Thoracic aorta (tissue), 2 donors: ENCODE data around the gene SLC25A52. TPM values are rescaled to one million over a fixed set of nuclear protein-coding genes. Genes with fewer than 3 reads are reported as not detected.

Source experiments
- ATAC-seq: fragments of 150-250 bp; one replicate; pipeline ENCODE4 v1.8.0; 2017; ENCODE audit warnings: low read depth; ENCODE audit not compliant: insufficient number of reproducible peaks, low FRiP score
- DNase-seq: peaks from one replicate; pipeline ENCODE4 v3.0.0-alpha.2; 2020; ENCODE audit warnings: low spot score
- H3K27ac ChIP-seq, 2 donors: fragments of 200-600 bp; sonication (generic); 1 replicate in 1 of 2; 2 replicates in 1 of 2; pipeline ENCODE4 v1.5.1; 2016; ENCODE audit warnings: mild to moderate bottlenecking in 2 of 2, moderate library complexity in 2 of 2
- H3K27me3 ChIP-seq: fragments of 200-600 bp; sonication (generic); replicated peaks from 2 replicates; pipeline ENCODE4 v1.6.0; 2016; ENCODE audit warnings: mild to moderate bottlenecking; ENCODE audit not compliant: insufficient read depth
- H3K36me3 ChIP-seq: fragments of 200-600 bp; sonication (generic); one replicate; pipeline ENCODE4 v1.5.1; 2016
- H3K4me1 ChIP-seq, 2 donors: fragments of 200-600 bp; sonication (generic); 1 replicate in 1 of 2; 2 replicates in 1 of 2; pipeline versions ENCODE4 v1.5.1 to v1.6.0; 2016; ENCODE audit warnings: low read depth in 2 of 2, mild to moderate bottlenecking in 1 of 2; ENCODE audit not compliant: control insufficient read depth in 1 of 2
- H3K4me3 ChIP-seq: fragments of 200-600 bp; sonication (generic); 2 replicates; pipeline ENCODE4 v1.5.1; 2016; ENCODE audit warnings: mild to moderate bottlenecking
- H3K9me3 ChIP-seq: fragments of 200-600 bp; sonication (generic); 2 replicates; pipeline ENCODE4 v1.5.1; 2016
- CTCF ChIP-seq: fragments of 200-600 bp; sonication (generic); IDR thresholded peaks from one replicate; pipeline ENCODE4 v1.5.1; 2019; ENCODE audit warnings: antibody characterized with exemption
- total RNA-seq, 2 donors: library from RNA; depleted of rRNA; stranded (reverse); fragments of >200 nt; gene quantifications; one replicate each; pipeline versions ENCODE4 v1.1.0 to v1.2.3, GENCODE V29; 2016

SLC25A52 gene
- total RNA-seq, 2 donors from 2014 or later, result not detected

GRCh38 chr18:31793531-31793930 is 32.9 kb upstream of the SLC25A52 start:
- Histone ChIP-seq H3K9me3 (no peaks in the 10 kb centered on the region), H3K27me3 (no peaks in the 10 kb centered on the region), H3K36me3 (no peaks in the 10 kb centered on the region), H3K4me3 (no peak overlapping the region), H3K4me1 (no peaks in the 10 kb centered on the region), H3K27ac (no peak overlapping the region)
- TF ChIP-seq CTCF, result no peak
- ATAC-seq (no peak), DNase-seq (no peak)

- TF ChIP-seq CTCF, result no peak
- Histone ChIP-seq H3K4me1 (no peaks in the 10 kb centered on the region), H3K9me3 (no peaks in the 10 kb centered on the region), H3K4me3 (no peak overlapping the region), H3K27me3 (no peaks in the 10 kb centered on the region), H3K36me3 (no peaks in the 10 kb centered on the region), H3K27ac (no peak overlapping the region)
- no peak for ATAC-seq
- DNase-seq, result no peak
Observed at GRCh38 chr18:31792580-31792911, 31.9 kb upstream of the SLC25A52 start.

- Histone ChIP-seq H3K4me3 (no peak overlapping the region), H3K27ac (no peak overlapping the region), H3K36me3 (no peaks in the 10 kb centered on the region), H3K27me3 (no peaks in the 10 kb centered on the region), H3K9me3 (no peaks in the 10 kb centered on the region), H3K4me1 (no peaks in the 10 kb centered on the region)
- TF ChIP-seq CTCF, result no peak
- ATAC-seq (no peak), DNase-seq (no peak)
Observed at GRCh38 chr18:31791817-31792579, 31.3 kb upstream of the SLC25A52 start.

GRCh38 chr18:31789409-31789808 is 28.7 kb upstream of the SLC25A52 start:
- H3K4me1 ChIP-seq, result no peaks in the 10 kb centered on the region
- ATAC-seq (no peak), DNase-seq (no peak)
- H3K27me3 ChIP-seq, result no peaks in the 10 kb centered on the region
- TF ChIP-seq CTCF, result no peak
- no peaks in the 10 kb centered on the region for H3K9me3 ChIP-seq
- no peak overlapping the region for H3K27ac ChIP-seq
- H3K36me3 ChIP-seq, result no peaks in the 10 kb centered on the region
- H3K4me3 ChIP-seq, result no peak overlapping the region

- ATAC-seq, result no peak
Observed at GRCh38 chr18:31783059-31783458, 22.4 kb upstream of the SLC25A52 start.

More at GRCh38 chr18:31783059-31783458, 22.4 kb upstream of the SLC25A52 start:
- H3K27ac ChIP-seq, result no peak overlapping the region
- TF ChIP-seq CTCF, result no peak
- no peaks in the 10 kb centered on the region for H3K4me1 ChIP-seq
- peaks cover 5% of the 10 kb centered on the region for H3K9me3 ChIP-seq
- no peaks in the 10 kb centered on the region for H3K36me3 ChIP-seq
- no peaks in the 10 kb centered on the region for H3K27me3 ChIP-seq
- no peak overlapping the region for H3K4me3 ChIP-seq
- no peak for DNase-seq
